HCT116 (cell line): ENCODE measurements around the gene CCDC148. TPM values are rescaled to one million over a fixed set of nuclear protein-coding genes. Genes with fewer than 3 reads are reported as not detected.

ENCODE experiments used
- ATAC-seq: fragments of 200-7000 bp; cut with Tn5 transposase; 2 replicates; pipeline ENCODE4 v1.9.1; 2020; ENCODE audit warnings: mild to moderate bottlenecking, moderate library complexity
- BruUV-seq: library from RNA; stranded (reverse); fragments of 400-500 nt; replicated peaks from 2 replicates; lab custom pipeline; 2021; lab: Mats Ljungman, UMichigan
- CTCF ChIA-PET: fragments of 300-600 bp; sonication (Branson Sonifier 250); formaldehyde crosslinking; loops from one replicate; lab custom pipeline; 2021; ENCODE audit warnings: antibody characterized with exemption; lab: Charles Lee
- POLR2A ChIA-PET: fragments of 300-600, 350-600 bp; sonication (Branson Sonifier 250); formaldehyde crosslinking; loops from one replicate; lab custom pipeline; 2021; ENCODE audit warnings: antibody characterized with exemption; lab: Charles Lee
- RAD21 ChIA-PET, 2 experiments: fragments of 300-600 bp; sonication (Branson Sonifier 250); formaldehyde crosslinking; loops; one replicate each; lab custom pipeline; 2023; ENCODE audit warnings: low total read pairs in 2 of 2; ENCODE audit not compliant: uncharacterized antibody in 2 of 2, unreplicated experiment in 2 of 2, low non-redundant PET in 1 of 2; lab: Charles Lee
- DNase-seq: peaks from one replicate; pipeline ENCODE4 v3.0.0-alpha.2; 2010; ENCODE audit warnings: low read depth, low spot score
- H2AFZ ChIP-seq: fragments of 200-600 bp; shearing (Covaris generic), sonication (generic); 2 replicates; pipeline ENCODE4 v1.6.1; 2017; ENCODE audit warnings: low read depth, mixed run types, mixed read lengths, antibody characterized with exemption, low read length; ENCODE audit not compliant: poor library complexity, severe bottlenecking
- H3K27ac ChIP-seq: 2 replicates; pipeline ENCODE4 v1.5.1; 2012; ENCODE audit warnings: low read depth, low read length
- H3K27me3 ChIP-seq: fragments of 200-600 bp; sonication (generic); 2 replicates; pipeline ENCODE4 v1.6.1; 2016; ENCODE audit warnings: mixed run types, low read length, mixed read lengths; ENCODE audit not compliant: insufficient read depth
- H3K36me3 ChIP-seq, 2 experiments: fragments of 200-500 bp in 1 of 2; fragments of 200-600 bp in 1 of 2; sonication (Bioruptor generic) in 1 of 2; sonication (generic) in 1 of 2; 2 replicates each; pipeline versions ENCODE4 v1.5.1 to v1.6.1; 2014 to 2016; ENCODE audit warnings: low read length in 2 of 2, inconsistent platforms in 1 of 2, mixed read lengths in 1 of 2, mixed run types in 1 of 2; ENCODE audit not compliant: insufficient read depth in 2 of 2, control insufficient read depth in 1 of 2
- H3K4me1 ChIP-seq, 2 experiments: fragments of 200-600 bp in 1 of 2; sonication (generic) in 1 of 2; 2 replicates each; pipeline versions ENCODE4 v1.5.1 to v1.6.1; 2012 to 2017; ENCODE audit warnings: low read length in 2 of 2, inconsistent platforms in 1 of 2, mild to moderate bottlenecking in 1 of 2, mixed read lengths in 1 of 2, mixed run types in 1 of 2, moderate library complexity in 1 of 2; ENCODE audit not compliant: insufficient read depth in 2 of 2, control insufficient read depth in 1 of 2
- H3K4me2 ChIP-seq: fragments of 200-600 bp; sonication (generic); 2 replicates; pipeline ENCODE4 v1.6.1; 2017; ENCODE audit warnings: mixed run types, low read length, mixed read lengths
- H3K4me3 ChIP-seq, 2 experiments: fragments of 200-600 bp in 1 of 2; sonication (generic) in 1 of 2; replicated peaks in 1 of 2; 2 replicates each; pipeline ENCODE4 v1.5.1; 2011 to 2016; ENCODE audit warnings: low read length in 2 of 2, control low read depth in 1 of 2, low read depth in 1 of 2, mild to moderate bottlenecking in 1 of 2, mixed read lengths in 1 of 2, mixed run types in 1 of 2
- H3K79me2 ChIP-seq: fragments of 200-600 bp; sonication (generic); 2 replicates; pipeline ENCODE4 v1.6.1; 2017; ENCODE audit warnings: mild to moderate bottlenecking, mixed run types, low read length, moderate library complexity, mixed read lengths; ENCODE audit not compliant: insufficient read depth
- H3K9ac ChIP-seq: fragments of 200-600 bp; sonication (generic); 2 replicates; pipeline ENCODE4 v1.6.1; 2016; ENCODE audit warnings: low read length, mixed read lengths
- H3K9me2 ChIP-seq: fragments of 200-600 bp; sonication (generic), shearing (Covaris generic); 2 replicates; pipeline ENCODE4 v1.6.1; 2017; ENCODE audit warnings: mixed run types, mild to moderate bottlenecking, moderate library complexity; ENCODE audit not compliant: insufficient read depth
- H3K9me3 ChIP-seq, 2 experiments: fragments of 200-500 bp in 1 of 2; fragments of 200-600 bp in 1 of 2; sonication (Bioruptor generic) in 1 of 2; sonication (generic) in 1 of 2; 2 replicates each; pipeline ENCODE4 v1.6.1; 2014 to 2017; ENCODE audit warnings: low read length in 2 of 2, mixed read lengths in 2 of 2, inconsistent platforms in 1 of 2, low read depth in 1 of 2, mild to moderate bottlenecking in 1 of 2, mixed run types in 1 of 2, moderate library complexity in 1 of 2; ENCODE audit not compliant: control insufficient read depth in 1 of 2, insufficient read depth in 1 of 2
- H4K20me1 ChIP-seq: fragments of 200-600 bp; sonication (generic), shearing (Covaris generic); 2 replicates; pipeline ENCODE4 v1.6.1; 2017; ENCODE audit warnings: mixed run types, mild to moderate bottlenecking, moderate library complexity; ENCODE audit not compliant: insufficient read depth
- ELF1 ChIP-seq: IDR thresholded peaks from 2 replicates; pipeline ENCODE4 v1.6.1; 2012; ENCODE audit warnings: low read depth, borderline replicate concordance
- EZH2 ChIP-seq: fragments of 200-600 bp; sonication (generic); IDR thresholded peaks from 2 replicates; pipeline ENCODE4 v1.6.1; 2017; ENCODE audit warnings: antibody characterized with exemption, mixed run types
- JUND ChIP-seq: IDR thresholded peaks from 2 replicates; pipeline ENCODE4 v1.6.1; 2012
- POLR2A ChIP-seq: IDR thresholded peaks from 2 replicates; pipeline ENCODE4 v1.7.0; 2011; ENCODE audit warnings: borderline replicate concordance; ENCODE audit not compliant: insufficient read depth, insufficient read length; ENCODE audit errors: extremely low read depth
- POLR2AphosphoS5 ChIP-seq: IDR thresholded peaks from 2 replicates; pipeline ENCODE4 v1.6.1; 2011; ENCODE audit warnings: mild to moderate bottlenecking, low read depth, low read length, moderate library complexity
- RAD21 ChIP-seq: IDR thresholded peaks from 2 replicates; pipeline ENCODE4 v1.6.1; 2012; ENCODE audit warnings: low read depth, mild to moderate bottlenecking
- YY1 ChIP-seq: IDR thresholded peaks from 2 replicates; pipeline ENCODE4 v1.6.1; 2011; ENCODE audit warnings: low read length, low read depth, moderate library complexity, mild to moderate bottlenecking; ENCODE audit not compliant: insufficient replicate concordance; ENCODE audit errors: extremely low read depth
- intact Hi-C: fragments of 100-400 bp; cut with micrococcal nuclease; formaldehyde crosslinking; loops from 2 replicates; pipeline ENCODE4 v1.10.0; 2022
- total RNA-seq: library from RNA; stranded (reverse); gene quantifications from one replicate; pipeline ENCODE4 v1.2.1, GENCODE V29; 2021; ENCODE audit not compliant: unreplicated experiment
- TF ChIP-seq, protein P1 (sequence below): IDR thresholded peaks from 2 replicates; pipeline ENCODE4 v1.6.1; 2011; ENCODE audit warnings: mild to moderate bottlenecking, low read length, moderate library complexity; ENCODE audit not compliant: insufficient replicate concordance; ENCODE audit errors: extremely low read depth
- TF ChIP-seq, protein P2 (sequence below): IDR thresholded peaks from 2 replicates; pipeline ENCODE4 v1.6.1; 2012; ENCODE audit warnings: low read depth

The CCDC148 gene
- total RNA-seq, 1 experiment from 2014 or later, result 0.59 TPM

DNA sequence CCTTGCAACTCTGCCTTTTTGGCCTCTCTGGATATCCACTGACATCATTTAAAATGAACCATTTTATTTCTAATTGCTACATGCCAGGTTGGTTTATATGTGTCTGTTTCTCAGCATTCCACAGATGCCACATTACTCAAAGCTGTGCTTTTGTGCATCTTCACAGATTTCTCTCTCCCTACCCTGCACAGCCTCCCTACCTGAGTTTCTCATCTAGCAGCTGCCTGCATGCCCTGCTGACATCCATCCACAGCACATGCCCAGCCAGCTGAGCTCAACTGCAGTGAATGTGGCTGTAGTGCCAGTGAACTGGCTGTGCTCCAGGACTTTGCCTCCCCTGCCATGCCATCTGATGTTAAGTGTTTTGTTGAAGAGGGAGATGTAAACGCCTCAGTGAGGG is 44.7 kb upstream of the CCDC148 start:
- intact Hi-C loops, result no loop called here
- H3K4me1 ChIP-seq, result peaks cover 0 to 18% of the 10 kb centered on the region in 2 experiments; a peak in 2 of 4 replicates

DNA sequence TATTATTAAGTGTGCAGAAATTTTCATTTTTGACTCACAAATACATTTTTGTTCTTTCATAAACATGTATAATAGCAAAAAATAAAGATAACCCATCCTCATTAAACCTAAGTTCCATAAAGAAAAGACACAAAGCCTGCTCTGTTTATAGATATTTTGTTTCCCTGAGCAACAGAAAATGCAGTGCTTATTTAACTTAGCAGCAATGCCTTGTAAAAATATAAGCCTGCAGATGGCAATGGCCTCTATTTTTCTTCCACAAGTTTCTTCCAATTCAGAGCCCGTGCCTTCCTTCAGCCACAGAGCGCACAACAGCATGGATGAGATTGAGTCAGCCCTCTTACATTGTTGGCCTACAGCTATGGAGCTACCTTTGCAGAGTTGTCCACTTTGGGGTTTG is 43.8 kb upstream of the CCDC148 start:
- ATAC-seq (no peak), DNase-seq (no peak)
- Histone ChIP-seq H3K79me2 (peaks cover 60% of the 10 kb centered on the region), H3K9me2 (no peaks in the 10 kb centered on the region), H2AFZ (no peak overlapping the region), H3K27me3 (no peaks in the 10 kb centered on the region), H4K20me1 (no peaks in the 10 kb centered on the region), H3K9me3 (no peaks in the 10 kb centered on the region), H3K27ac (no peak overlapping the region), H3K36me3 (no peaks in the 10 kb centered on the region), H3K4me2 (no peak overlapping the region), H3K9ac (no peak overlapping the region), H3K4me3 (no peak overlapping the region), H3K4me1 (peaks cover 0 to 14% of the 10 kb centered on the region in 2 experiments; a peak in 2 of 4 replicates)
- ChIA-PET CTCF (no interaction called here), RAD21 (no interaction called here), POLR2A (no interaction called here)
- no TSS peak for BruUV-seq
- intact Hi-C loops, result no loop called here
- TF ChIP-seq POLR2AphosphoS5 (no peak), YY1 (no peak), POLR2A (no peak), RAD21 (no peak), JUND (no peak), ELF1 (no peak), EZH2 (no peak)
- TF ChIP-seq, protein P1, sequence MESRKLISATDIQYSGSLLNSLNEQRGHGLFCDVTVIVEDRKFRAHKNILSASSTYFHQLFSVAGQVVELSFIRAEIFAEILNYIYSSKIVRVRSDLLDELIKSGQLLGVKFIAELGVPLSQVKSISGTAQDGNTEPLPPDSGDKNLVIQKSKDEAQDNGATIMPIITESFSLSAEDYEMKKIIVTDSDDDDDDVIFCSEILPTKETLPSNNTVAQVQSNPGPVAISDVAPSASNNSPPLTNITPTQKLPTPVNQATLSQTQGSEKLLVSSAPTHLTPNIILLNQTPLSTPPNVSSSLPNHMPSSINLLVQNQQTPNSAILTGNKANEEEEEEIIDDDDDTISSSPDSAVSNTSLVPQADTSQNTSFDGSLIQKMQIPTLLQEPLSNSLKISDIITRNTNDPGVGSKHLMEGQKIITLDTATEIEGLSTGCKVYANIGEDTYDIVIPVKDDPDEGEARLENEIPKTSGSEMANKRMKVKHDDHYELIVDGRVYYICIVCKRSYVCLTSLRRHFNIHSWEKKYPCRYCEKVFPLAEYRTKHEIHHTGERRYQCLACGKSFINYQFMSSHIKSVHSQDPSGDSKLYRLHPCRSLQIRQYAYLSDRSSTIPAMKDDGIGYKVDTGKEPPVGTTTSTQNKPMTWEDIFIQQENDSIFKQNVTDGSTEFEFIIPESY, result no peak

More for the DNA sequence above, 44.7 kb upstream of the CCDC148 start:
- no TSS peak for BruUV-seq
- Histone ChIP-seq H3K4me2 (no peak overlapping the region), H2AFZ (no peak overlapping the region), H3K9me2 (no peaks in the 10 kb centered on the region), H3K27ac (no peak overlapping the region), H3K27me3 (no peaks in the 10 kb centered on the region), H3K4me3 (no peak overlapping the region), H3K36me3 (no peaks in the 10 kb centered on the region), H3K9ac (no peak overlapping the region), H3K9me3 (no peaks in the 10 kb centered on the region), H3K79me2 (peaks cover 54% of the 10 kb centered on the region), H4K20me1 (no peaks in the 10 kb centered on the region)
- no peak for ATAC-seq
- DNase-seq, result no peak
- TF ChIP-seq, protein P2, sequence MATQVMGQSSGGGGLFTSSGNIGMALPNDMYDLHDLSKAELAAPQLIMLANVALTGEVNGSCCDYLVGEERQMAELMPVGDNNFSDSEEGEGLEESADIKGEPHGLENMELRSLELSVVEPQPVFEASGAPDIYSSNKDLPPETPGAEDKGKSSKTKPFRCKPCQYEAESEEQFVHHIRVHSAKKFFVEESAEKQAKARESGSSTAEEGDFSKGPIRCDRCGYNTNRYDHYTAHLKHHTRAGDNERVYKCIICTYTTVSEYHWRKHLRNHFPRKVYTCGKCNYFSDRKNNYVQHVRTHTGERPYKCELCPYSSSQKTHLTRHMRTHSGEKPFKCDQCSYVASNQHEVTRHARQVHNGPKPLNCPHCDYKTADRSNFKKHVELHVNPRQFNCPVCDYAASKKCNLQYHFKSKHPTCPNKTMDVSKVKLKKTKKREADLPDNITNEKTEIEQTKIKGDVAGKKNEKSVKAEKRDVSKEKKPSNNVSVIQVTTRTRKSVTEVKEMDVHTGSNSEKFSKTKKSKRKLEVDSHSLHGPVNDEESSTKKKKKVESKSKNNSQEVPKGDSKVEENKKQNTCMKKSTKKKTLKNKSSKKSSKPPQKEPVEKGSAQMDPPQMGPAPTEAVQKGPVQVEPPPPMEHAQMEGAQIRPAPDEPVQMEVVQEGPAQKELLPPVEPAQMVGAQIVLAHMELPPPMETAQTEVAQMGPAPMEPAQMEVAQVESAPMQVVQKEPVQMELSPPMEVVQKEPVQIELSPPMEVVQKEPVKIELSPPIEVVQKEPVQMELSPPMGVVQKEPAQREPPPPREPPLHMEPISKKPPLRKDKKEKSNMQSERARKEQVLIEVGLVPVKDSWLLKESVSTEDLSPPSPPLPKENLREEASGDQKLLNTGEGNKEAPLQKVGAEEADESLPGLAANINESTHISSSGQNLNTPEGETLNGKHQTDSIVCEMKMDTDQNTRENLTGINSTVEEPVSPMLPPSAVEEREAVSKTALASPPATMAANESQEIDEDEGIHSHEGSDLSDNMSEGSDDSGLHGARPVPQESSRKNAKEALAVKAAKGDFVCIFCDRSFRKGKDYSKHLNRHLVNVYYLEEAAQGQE, result no peak
- TF ChIP-seq POLR2AphosphoS5 (no peak), YY1 (no peak), ELF1 (no peak), RAD21 (no peak)
- CTCF ChIA-PET, result no interaction called here
- RAD21 ChIA-PET, result no interaction called here
- POLR2A ChIA-PET, result no interaction called here
